OCI-M1 (cell line): ENCODE data around the gene ADAT2.

ENCODE experiments used
- DNase-seq: peaks from one replicate; lab custom pipeline; 2025; lab: John Stamatoyannopoulos, UW

The ADAT2 gene

GRCh38 chr6:143441680-143442545 lies 8.6 kb downstream of the ADAT2 start:
- no peak for DNase-seq

GRCh38 chr6:143441010-143441409 lies 9.5 kb downstream of the ADAT2 start:
- DNase-seq: no peak

GRCh38 chr6:143432588-143432987 lies 17.9 kb downstream of the ADAT2 start:
- no peak for DNase-seq

GRCh38 chr6:143431226-143431625 lies 19.3 kb downstream of the ADAT2 start:
- DNase-seq: no peak

- no peak for DNase-seq
These were observed 20.5 kb downstream of the ADAT2 start for GRCh38 chr6:143429970-143430369.

- peak; percentile 83 for DNase-seq
These were observed 23.2 kb downstream of the ADAT2 start for GRCh38 chr6:143427109-143427817.

GRCh38 chr6:143426026-143426425 lies 24.5 kb downstream of the ADAT2 start:
- DNase-seq: no peak

GRCh38 chr6:143419526-143419925 lies 31.0 kb downstream of the ADAT2 start:
- no peak for DNase-seq

- DNase-seq: no peak
These were observed 35.7 kb downstream of the ADAT2 start for GRCh38 chr6:143414769-143415168.

GRCh38 chr6:143410859-143411270 lies 39.6 kb downstream of the ADAT2 start:
- no peak for DNase-seq

- DNase-seq: no peak
These were observed 41.7 kb downstream of the ADAT2 start for GRCh38 chr6:143408787-143409162.

- no peak for DNase-seq
These were observed 42.2 kb downstream of the ADAT2 start for GRCh38 chr6:143408151-143408786.

GRCh38 chr6:143406673-143407072 lies 43.8 kb downstream of the ADAT2 start:
- DNase-seq: no peak

- DNase-seq: no peak
These were observed 44.9 kb downstream of the ADAT2 start for GRCh38 chr6:143405373-143406154.

- no peak for DNase-seq
These were observed 47.7 kb downstream of the ADAT2 start for GRCh38 chr6:143402721-143403336.

GRCh38 chr6:143401636-143402370 lies 48.7 kb downstream of the ADAT2 start:
- no peak for DNase-seq

GRCh38 chr6:143401068-143401446 lies 49.4 kb downstream of the ADAT2 start:
- no peak for DNase-seq

- peak; percentile 43 for DNase-seq
These were observed 50.0 kb downstream of the ADAT2 start for GRCh38 chr6:143400258-143401067.

- DNase-seq: no peak
These were observed 50.7 kb downstream of the ADAT2 start for GRCh38 chr6:143399775-143400174.

- DNase-seq: no peak
These were observed 51.3 kb downstream of the ADAT2 start for GRCh38 chr6:143399176-143399575.
